HG02763 (cell line): ENCODE measurements around the gene TAOK3.
A peak's percentile ranks its signal among the peaks of the same experiment; 100 is the strongest.
"Not testable (repeated sequence)": the region's sequence is repeated elsewhere in the genome, so short reads cannot be mapped to it uniquely, and the experiment has no call there.

ENCODE experiments used
- ATAC-seq: cut with Tn5 transposase; IDR thresholded peaks from one replicate; pipeline ENCODE4 v1.9.1; 2021; ENCODE audit warnings: mild to moderate bottlenecking, moderate library complexity; ENCODE audit not compliant: unreplicated experiment

Gene TAOK3

DNA sequence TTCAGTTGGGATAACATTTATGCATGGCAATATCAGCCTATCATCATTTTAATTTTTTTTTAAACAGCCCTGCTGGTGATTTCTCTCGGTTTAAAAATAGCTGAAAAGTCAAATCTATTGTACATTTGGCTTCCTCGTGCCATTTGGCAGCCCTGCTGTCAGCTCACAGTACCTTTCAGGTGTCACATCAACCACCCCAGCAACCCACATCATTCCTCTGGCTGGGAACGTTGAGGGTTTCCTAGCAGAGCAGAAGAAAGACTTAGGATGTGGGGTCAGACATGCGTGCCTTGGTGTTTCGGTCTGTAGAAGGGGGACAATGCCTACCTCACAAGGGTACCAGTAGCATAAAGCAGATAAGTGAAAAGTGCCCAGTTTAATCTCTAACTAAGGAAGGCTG is 221.0 kb downstream of the TAOK3 start:
- ATAC-seq = no peak

DNA sequence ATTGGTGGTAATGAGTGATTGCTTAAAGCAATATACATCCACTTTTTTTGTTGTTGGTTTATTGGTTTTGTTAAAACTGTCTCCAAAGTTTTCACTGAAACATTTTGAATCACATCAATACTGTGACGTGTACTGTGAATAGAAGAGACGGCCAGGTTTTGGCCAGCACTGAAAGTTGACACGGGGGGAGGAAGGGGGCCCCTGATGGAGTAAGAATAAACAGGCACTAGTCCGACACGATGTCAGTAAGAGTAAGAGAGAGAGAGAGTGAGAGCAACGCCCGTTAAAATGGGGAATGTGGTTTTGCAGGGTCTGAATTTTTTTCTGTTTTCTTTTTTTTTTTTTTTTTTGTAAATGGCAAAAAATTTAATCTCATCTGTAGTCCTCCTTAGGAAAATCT is 222.1 kb downstream of the TAOK3 start:
- ATAC-seq = no peak

DNA sequence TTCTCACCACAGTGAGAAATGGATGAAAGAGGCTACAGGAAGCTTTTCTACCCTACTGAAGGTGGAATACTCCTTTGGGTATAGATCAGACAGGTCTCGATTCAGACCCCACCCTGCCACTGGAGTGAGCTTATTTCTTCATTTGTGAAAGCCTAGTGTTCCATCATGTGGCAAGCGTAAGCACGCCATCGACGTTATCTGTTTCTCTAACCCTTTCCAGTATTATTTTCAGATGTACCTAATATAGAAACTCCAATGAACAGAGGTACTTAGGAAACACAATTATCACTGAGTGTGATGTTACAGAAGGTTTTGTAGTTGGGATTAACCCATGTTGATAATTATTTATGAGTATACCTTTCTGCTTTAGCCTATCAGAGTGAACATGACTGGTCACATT is 224.4 kb downstream of the TAOK3 start:
- no peak for ATAC-seq

DNA sequence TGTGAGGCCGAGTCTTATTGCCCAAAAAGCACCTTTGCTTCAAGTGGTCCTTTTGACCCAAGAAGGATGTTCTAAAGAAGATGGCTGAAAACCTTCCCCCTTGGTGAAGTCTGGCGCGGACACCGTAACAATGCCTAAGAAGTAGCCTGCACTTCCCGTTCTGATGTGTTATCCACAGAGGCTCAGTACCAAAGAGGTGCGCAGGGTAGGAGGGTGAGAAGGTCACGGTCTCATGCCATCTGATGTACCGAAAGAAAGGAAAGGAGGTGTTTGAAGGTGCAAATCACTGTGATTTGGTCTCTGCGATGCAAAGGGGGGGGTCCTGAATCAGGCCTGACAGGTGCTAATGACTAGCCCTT is 226.9 kb downstream of the TAOK3 start:
- ATAC-seq = no peak

DNA sequence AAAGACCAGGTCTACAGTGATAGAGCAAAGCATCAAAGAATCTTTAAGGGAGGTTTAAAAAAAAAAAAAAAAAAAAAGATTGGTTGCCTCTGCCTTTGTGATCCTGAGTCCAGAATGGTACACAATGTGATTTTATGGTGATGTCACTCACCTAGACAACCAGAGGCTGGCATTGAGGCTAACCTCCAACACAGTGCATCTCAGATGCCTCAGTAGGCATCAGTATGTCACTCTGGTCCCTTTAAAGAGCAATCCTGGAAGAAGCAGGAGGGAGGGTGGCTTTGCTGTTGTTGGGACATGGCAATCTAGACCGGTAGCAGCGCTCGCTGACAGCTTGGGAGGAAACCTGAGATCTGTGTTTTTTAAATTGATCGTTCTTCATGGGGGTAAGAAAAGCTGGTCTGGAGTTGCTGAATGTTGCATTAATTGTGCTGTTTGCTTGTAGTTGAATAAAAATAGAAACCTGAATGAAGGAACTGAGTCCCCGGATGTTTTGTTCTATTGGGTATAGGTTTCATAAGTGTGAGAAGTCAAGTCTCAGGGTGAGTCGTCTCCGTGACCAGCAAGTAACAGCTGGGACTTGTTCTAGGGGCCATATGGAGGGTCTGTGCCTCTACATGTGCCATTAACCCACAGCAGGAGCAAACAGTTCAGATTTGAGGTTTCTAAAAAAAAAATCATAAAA is 227.5 kb downstream of the TAOK3 start:
- ATAC-seq = no peak

DNA sequence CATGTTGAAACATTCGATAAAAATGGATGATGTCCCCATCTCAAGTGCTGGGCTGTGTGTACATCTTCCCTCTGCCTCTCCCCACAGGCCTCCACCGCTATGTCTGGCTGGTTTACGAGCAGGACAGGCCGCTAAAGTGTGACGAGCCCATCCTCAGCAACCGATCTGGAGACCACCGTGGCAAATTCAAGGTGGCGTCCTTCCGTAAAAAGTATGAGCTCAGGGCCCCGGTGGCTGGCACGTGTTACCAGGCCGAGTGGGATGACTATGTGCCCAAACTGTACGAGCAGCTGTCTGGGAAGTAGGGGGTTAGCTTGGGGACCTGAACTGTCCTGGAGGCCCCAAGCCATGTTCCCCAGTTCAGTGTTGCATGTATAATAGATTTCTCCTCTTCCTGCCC is 228.2 kb downstream of the TAOK3 start:
- ATAC-seq = no peak

DNA sequence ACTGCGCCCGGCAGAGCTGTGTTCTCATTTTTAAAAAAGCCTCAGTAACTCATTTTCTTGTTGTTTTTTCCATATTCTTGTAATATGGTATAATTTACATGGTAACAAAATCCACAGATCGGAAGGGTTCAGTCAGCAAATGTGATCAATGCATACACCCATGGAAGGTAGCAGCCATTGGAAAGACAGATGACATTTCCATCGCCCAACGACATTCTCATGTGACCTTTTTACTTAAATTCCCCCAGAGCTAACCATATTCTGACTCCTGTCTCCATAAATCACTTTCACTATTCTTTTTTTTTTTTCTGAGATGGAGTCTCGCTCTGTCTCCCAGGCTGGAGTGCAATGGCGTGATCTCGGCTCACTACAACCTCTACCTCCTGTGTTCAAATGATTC is 231.9 kb downstream of the TAOK3 start:
- no peak for ATAC-seq

DNA sequence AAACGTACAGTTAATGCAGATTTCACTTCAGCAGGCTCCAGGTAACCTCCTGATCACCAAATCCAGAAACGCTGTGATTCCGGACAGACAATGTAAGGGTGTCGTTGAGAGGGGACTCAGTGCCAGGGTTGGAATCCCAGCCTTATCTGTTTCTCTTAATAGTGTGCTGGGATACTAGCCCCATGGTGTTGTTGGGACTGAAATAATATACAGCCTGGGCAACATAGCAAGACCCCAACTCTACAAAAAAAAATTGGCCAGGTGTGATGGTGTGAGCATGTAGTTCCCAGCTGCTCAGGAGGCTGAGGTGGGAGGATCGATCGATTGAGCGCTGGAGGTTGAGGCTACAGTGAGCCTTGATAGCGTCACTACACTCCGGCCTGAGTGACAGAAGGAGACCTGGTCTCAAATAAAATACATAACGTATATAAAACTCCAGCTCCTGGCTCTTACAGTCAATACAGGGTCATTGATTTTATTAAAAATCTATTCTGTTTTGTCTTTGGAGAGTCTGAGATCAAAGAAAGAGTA is 235.5 kb downstream of the TAOK3 start:
- ATAC-seq = no peak

DNA sequence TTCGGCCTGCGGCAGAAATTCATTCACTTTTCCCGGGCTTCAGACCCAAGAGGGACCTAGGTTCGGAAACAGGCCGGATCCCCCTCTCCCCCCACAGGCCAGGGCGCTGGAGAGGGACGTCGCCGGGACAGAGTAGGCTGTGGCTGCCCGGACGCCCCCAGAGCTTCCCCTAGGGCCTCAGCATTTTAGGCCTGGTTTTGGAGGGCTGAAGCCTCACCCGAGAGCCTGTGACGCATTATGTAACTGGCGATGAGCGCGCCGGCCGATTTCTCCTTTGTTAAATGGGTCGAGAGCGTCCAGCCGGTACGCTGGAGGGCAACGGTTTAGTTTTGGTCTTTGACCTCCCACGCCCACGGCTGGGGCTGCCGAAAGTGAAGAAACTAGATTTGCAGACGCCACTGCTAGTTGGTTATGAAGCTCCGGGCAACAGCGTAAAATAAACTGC is 236.1 kb downstream of the TAOK3 start:
- peak; percentile 25 for ATAC-seq

DNA sequence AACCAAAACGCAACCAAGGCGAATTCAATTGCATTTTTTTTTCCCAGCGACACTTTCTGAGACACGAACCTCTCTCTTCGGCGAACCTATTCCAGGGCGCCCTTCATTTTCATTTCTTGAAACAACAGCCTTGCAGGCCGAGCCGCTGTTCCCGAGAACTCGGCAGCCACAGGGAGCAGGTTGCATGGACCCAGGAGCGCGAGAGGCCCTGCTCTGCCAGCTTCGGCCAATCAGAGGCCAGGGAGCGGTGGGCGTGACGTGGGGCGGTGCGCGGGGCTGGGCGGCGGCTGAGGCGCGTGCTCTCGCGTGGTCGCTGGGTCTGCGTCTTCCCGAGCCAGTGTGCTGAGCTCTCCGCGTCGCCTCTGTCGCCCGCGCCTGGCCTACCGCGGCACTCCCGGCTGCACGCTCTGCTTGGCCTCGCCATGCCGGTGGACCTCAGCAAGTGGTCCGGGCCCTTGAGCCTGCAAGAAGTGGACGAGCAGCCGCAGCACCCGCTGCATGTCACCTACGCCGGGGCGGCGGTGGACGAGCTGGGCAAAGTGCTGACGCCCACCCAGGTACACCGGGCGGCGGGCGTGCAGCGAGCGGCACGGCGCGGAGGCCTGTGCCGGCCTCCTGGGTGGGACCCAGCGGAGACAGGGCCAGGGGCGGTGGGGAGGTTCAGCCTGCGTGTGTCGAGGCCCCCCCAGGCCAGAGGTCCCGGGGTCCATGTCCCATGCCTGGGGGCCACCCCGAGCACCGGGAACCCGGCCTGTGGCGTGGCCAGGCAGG is 236.7 kb downstream of the TAOK3 start, which contains the start of gene PEBP1:
TSS of gene PEBP1 (plus strand) at position 337 of the 771 bp plus-strand sequence. CDS start at position 423, 86 bp downstream.
- peak; percentile 96 for ATAC-seq

DNA sequence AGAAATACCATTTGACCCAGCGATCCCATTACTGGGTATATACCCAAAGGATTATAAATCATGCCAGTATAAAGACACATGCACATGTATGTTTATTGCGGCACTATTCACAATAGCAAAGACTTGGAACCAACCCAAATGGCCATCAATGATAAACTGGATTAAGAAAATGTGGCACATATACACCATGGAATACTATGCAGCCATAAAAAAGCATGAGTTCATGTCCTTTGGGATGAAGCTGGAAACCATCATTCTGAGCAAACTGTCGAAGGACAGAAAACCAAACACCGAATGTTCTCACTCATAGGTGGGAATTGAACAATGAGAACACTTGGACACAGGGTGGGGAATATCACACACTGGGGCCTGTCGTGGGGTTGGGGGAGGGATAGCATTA is 243.3 kb downstream of the TAOK3 start:
- ATAC-seq = not testable (repeated sequence)

DNA sequence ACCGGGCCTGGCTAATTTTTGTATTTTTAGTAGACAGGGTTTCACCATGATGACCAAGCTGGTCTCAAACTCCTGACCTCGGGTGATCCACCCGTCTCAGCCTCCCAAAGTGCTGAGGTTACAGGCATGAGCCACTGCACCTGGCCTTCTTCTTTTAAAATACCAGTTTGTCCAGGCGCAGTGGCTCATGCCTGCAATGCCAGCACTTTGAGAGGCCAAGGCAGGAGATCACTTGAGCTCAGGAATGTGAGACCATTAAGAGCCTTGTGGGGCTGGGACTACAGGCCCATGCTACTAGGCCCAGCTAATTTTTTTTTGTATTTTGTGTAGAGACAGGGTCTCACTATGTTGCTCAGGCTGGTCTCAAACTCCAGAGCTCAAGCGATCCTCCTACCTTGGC is 244.8 kb downstream of the TAOK3 start:
- no peak for ATAC-seq

DNA sequence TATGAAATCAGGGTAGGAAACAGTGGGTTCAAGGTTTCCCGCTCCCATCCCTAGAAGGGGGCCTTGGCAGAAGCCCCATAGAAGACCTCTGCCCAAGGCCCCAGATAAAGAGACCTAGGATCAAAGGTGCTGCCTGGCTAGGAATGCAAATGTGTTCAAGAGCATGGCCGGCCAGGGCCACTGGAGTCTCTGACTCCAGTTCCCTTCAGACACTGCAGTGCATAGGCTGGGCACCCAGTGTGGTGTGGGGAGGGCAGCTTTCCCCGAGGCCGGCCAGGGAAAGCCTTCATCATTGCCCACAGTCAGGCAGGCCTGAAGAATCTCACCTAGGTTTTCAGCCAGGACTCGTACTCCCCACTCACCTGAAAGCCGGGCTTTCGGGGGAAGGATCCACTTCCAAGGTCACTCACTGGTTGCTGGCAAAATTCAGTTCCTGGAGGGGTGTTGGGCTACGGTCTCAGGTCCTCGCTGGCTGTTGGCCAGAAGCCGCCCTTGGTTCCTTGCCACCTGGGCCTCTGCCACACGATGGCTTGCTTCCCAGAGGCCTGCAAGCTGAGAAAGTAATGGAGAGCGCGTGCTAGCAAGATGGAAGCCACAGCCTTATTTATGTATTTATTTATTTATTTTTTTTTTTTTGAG is 246.5 kb downstream of the TAOK3 start:
- no peak for ATAC-seq

DNA sequence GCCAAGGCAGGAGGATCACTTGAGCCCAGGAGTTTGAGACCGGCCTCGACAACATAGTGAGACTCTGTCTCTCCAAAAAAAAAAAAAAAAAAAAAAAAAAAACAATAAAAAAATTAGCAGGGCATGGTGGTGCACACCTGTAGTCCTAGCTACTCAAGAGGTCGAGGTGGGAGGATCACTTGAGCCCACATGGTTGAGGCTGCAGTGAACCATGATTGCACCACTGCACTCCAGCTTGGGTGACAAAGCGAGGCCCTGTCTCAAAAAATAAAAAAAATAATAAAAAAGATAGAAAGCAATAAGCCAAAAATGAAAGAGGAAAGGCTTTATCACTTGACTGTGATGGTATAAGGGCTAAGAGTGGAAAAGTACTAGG is 247.0 kb downstream of the TAOK3 start:
- ATAC-seq = no peak

DNA sequence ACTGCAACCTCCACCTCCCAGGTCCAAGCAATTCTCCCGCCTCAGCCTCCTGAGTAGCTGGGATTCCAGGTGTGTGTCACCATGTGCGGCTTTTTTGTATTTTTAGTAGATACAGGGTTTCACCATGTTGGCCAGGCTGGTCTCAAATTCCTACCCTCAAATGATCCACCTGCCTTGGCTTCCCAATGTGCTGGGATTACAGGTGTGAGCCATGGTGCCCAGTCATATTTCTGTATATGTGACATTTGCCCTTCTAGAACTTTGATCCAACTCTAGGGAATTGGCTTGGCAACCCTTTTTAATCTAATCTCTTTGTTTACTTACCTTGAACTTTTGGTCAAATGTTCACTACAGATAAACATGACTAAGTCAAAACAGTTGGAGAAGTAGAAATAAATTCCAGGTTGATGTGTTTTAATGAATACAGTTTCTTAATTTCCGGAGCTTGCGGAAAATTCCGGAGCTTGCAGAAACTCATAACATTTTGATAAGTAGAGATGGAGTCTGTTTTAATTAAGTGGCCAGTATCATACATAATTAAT is 248.3 kb downstream of the TAOK3 start:
- ATAC-seq = no peak

DNA sequence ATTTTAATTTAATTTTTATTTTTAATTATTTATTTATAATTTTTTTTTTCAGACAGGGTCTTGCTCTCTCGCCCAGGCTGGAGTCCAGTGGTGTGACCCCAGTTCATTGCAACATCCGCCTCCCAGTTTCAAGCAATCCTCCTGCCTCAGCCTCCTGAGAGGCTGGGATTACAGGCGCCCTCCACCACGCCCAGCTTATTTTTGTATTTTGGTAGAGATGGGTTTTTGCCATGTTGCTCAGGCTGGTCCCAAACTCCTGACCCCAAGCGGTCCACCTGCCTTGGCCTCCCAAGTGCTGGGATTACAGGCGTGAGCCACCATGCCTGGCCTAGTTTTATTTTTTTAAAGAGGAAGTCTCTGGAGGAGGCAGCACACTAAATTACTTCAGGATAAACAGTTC is 250.4 kb downstream of the TAOK3 start:
- no peak for ATAC-seq

DNA sequence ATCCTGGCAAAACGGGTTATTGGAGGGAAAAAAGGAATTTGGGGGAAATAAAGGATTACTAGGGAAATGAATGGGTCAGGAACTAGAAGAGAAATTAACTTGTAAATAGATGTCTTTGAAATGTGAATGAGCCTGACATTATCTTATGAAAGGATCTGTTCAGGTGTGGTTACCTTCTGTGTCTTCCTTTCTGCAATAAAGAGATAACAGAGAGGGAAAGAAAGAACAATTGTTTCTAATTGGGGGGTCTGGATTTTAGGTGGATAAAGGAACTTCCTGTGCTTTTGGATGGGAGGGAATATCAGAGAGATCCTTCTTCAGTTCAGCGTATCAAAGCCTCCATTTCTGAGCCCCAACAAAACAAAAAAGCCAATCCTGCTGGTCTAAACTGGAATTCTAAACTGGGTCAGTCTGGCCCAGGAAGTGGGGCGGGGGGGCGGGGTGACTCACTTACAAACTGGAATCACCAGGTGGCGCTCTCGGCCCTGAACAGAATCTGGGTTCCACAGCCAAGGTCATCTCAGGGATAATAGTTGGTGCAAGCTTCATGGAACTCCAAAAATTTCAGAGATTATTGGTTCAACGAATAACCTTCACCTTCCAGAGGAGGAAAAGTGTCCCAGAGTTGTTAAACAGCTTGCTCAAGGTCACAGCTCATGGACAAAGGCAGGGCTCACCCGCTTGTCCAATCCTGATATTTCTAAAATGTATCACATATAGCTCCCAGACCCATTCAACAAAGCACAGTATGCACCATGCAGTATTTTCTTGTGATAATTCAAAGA is 251.9 kb downstream of the TAOK3 start:
- ATAC-seq = no peak

DNA sequence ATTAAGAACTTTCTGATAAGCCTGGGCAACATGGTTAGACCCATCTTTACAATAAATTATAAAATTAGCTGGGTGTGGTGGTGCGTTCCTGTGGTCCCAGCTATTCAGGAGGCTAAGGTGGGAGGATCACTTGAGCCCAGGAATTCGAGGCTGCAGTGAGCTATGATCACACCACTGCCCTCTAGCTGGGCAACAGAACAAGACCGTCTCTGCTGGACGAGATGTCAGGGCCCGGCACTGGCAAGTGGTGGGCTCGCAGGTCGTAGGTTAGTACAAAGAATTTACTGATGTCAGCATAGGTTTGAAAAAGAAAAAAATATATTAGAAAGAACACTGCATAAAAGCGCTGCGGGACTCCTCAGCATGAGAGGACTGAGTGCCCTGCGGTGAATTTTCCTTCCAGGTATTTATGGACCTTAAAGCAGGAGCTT is 253.2 kb downstream of the TAOK3 start:
- ATAC-seq = no peak

DNA sequence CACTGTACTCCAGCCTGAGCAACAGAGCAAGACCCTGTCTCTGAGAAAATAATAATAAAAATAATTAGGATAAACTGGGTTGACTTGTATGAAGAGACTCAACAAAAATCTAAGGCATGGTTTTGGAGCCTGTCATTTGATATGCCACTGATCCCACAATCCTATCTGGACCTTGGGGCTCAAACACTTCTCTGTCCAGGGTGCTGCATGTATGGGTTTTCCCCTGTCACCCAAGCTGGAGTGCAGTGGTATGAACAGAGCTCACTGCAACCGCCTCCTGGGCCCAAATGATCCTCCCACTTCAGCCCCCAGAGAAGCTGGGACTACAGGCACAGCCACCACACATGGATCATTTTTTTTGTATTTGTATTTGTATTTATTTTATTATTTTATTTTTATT is 263.6 kb downstream of the TAOK3 start:
- no peak for ATAC-seq

DNA sequence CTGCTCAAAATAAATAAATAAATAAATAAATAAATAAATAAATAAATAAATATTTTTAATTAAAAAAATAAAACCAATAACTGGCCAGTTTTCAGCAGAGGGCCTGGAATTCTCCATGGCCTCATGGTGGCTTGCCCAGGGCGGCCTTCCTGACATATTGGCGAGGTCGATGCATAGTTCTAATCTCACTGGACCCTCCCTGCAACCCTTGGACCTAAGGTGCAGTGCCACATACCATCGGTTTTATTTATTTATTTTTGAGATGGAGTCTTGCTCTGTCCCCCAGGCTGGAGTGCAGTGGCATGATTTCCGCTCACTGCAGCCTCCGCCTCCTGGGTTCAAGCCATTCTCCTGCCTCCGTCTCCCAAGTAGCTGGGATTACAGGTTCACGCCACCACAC is 265.0 kb downstream of the TAOK3 start:
- no peak for ATAC-seq

DNA sequence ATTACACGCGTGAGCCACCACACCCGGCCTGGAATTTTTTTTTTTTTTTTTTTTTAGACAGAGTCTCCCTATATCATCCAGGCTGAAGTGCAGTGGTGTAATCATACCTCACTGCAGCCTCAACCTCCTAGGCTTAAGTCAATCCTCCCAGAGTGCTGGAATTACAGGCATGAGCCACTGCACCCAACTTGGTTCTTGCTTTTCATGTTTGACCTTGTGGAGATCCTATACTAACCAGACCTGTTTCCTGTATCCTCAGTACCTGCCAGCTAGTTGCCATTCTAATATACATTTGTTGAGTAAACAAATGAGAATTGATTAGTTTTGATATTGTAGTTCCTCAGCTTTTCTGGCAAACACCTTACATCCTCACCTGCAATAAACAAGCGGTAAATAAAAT is 265.7 kb downstream of the TAOK3 start:
- ATAC-seq = no peak
